Measurements from ENCODE around the gene MAST1. TPM values are rescaled to one million over a fixed set of nuclear protein-coding genes. Genes with fewer than 3 reads are reported as not detected.

MAST1 gene
- total RNA-seq, 2 donors from 2014 or later: 0.26 TPM; not detected in 1

- no peak for ATAC-seq
- DNase-seq: no peak
- 100% methylated on average over 3 of the region's 3 CpGs for WGBS, 2 donors
- Histone ChIP-seq H3K27me3 (no peaks in the 10 kb centered on the region), H3K9me3 (peaks cover 0 to 6% (median 0%) of the 10 kb centered on the region in 3 donors), H3K27ac (no peak overlapping the region), H3K36me3 (replicated peaks in 1 of 2; ENCODE audit: insufficient read depth in 1 of 2, low read depth in 2 of 2) (no peaks in the 10 kb centered on the region), H3K4me1 (peaks cover 25% of the 10 kb centered on the region), H3K4me3 (no peak overlapping the region)
- intact Hi-C loops (cut with DNase I): no loop called here
- no peak for TF ChIP-seq POLR2A (IDR thresholded peaks at IDR 0.05)
- TF ChIP-seq, protein P1, sequence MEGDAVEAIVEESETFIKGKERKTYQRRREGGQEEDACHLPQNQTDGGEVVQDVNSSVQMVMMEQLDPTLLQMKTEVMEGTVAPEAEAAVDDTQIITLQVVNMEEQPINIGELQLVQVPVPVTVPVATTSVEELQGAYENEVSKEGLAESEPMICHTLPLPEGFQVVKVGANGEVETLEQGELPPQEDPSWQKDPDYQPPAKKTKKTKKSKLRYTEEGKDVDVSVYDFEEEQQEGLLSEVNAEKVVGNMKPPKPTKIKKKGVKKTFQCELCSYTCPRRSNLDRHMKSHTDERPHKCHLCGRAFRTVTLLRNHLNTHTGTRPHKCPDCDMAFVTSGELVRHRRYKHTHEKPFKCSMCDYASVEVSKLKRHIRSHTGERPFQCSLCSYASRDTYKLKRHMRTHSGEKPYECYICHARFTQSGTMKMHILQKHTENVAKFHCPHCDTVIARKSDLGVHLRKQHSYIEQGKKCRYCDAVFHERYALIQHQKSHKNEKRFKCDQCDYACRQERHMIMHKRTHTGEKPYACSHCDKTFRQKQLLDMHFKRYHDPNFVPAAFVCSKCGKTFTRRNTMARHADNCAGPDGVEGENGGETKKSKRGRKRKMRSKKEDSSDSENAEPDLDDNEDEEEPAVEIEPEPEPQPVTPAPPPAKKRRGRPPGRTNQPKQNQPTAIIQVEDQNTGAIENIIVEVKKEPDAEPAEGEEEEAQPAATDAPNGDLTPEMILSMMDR (IDR thresholded peaks at IDR 0.05): no peak
Measured at GRCh38 chr19:12884202-12884601, 45.9 kb downstream of the MAST1 start.

GRCh38 chr19:12884627-12884925 lies 46.3 kb downstream of the MAST1 start:
- peaks cover 0 to 6% (median 0%) of the 10 kb centered on the region in 3 donors for H3K9me3 ChIP-seq
- peak overlapping the region in 3 of 4 donors; percentile 52 to 70 (median 56) for H3K27ac ChIP-seq
- no peaks in the 10 kb centered on the region for H3K27me3 ChIP-seq
- intact Hi-C loops (cut with DNase I): no loop called here
- ATAC-seq: no peak
- no peak for DNase-seq
- WGBS, 2 donors: 60 to 71% methylated on average over 11 to 12 of the region's 12 CpGs
- peaks cover 25% of the 10 kb centered on the region for H3K4me1 ChIP-seq
- H3K4me3 ChIP-seq: no peak overlapping the region
- H3K36me3 ChIP-seq (replicated peaks in 1 of 2; ENCODE audit: insufficient read depth in 1 of 2, low read depth in 2 of 2): no peaks in the 10 kb centered on the region
- TF ChIP-seq POLR2A (IDR thresholded peaks at IDR 0.05): no peak
- TF ChIP-seq, protein P1 (IDR thresholded peaks at IDR 0.05): no peak

DNA sequence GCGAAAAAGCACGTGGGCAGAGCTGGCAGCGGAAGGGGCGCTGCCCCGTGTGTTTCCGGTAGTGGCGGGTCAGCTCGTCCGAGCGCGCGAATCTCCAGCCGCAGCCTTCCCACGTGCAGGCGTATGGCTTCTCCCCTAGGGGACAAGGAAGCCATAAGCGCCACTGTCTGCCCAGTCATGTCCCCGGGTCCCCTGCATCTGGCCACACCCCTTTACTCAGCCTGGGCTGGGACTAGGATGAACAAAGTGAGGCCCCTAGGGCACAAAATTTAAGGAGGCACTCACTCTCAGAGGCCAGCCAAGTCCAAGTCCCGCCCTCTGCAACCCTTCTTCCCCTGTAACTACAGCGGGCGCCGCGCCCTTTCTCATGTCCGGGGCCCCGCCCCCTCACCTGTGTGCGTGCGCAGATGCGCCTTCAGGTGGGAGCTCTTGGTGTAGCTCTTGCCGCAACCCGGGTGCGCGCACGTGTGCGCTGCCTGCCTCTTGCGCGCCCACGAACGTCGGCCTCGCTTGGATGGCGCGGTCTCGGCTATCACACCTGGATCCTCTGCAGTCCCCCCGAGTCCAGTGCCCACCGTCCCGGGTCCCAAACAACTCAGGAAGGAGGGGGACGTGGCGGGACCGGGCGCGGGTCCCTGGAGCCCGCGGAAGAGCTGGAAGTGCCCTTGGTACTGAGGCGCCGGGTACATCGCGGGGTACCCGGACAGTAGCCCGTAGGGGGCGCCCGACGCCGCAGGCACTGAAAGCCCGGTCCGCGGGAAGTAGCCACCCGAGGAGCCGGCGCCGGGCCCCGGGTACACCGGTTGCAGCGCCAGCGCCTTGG lies 46.8 kb downstream of the MAST1 start:
- Histone ChIP-seq H3K4me3 (peak overlapping the region in 1 of 2 donors; percentile 37), H3K9me3 (peaks cover 0 to 6% (median 0%) of the 10 kb centered on the region in 3 donors), H3K27ac (peak overlapping the region in 3 of 4 donors; percentile 52 to 70 (median 56)), H3K4me1 (peaks cover 24% of the 10 kb centered on the region), H3K27me3 (no peaks in the 10 kb centered on the region), H3K36me3 (replicated peaks in 1 of 2; ENCODE audit: insufficient read depth in 1 of 2, low read depth in 2 of 2) (no peaks in the 10 kb centered on the region)
- WGBS, 2 donors: 0 to 4% methylated on average over 11 to 73 of the region's 73 CpGs
- peak; percentile 22 to 61 (median 56) for TF ChIP-seq POLR2A (IDR thresholded peaks at IDR 0.05)
- TF ChIP-seq, protein P1 (IDR thresholded peaks at IDR 0.05): peak; percentile 51 to 70 (median 64)
- DNase-seq: peak; percentile 91 to 97 (median 94)
- intact Hi-C loops (cut with DNase I): no loop called here
- ATAC-seq: peak; percentile 64

GRCh38 chr19:12885749-12886650 lies 47.7 kb downstream of the MAST1 start:
- ATAC-seq: no peak
- peaks cover 0 to 6% (median 0%) of the 10 kb centered on the region in 3 donors for H3K9me3 ChIP-seq
- 8 to 18% methylated on average over 9 to 45 of the region's 53 CpGs for WGBS, 2 donors

More at GRCh38 chr19:12885749-12886650, 47.7 kb downstream of the MAST1 start:
- DNase-seq: no peak
- Histone ChIP-seq H3K36me3 (replicated peaks in 1 of 2; ENCODE audit: insufficient read depth in 1 of 2, low read depth in 2 of 2) (no peaks in the 10 kb centered on the region), H3K4me3 (peak overlapping the region in 1 of 2 donors; percentile 37), H3K27ac (peak overlapping the region in 3 of 4 donors; percentile 29 to 70 (median 52)), H3K4me1 (peaks cover 23% of the 10 kb centered on the region), H3K27me3 (no peaks in the 10 kb centered on the region)
- TF ChIP-seq, protein P1 (IDR thresholded peaks at IDR 0.05): no peak
- no peak for TF ChIP-seq POLR2A (IDR thresholded peaks at IDR 0.05)
- intact Hi-C loops (cut with DNase I): no loop called here

All from body of pancreas (tissue), 4 donors.